Measurements from ENCODE around the gene GRIA1. TPM values are rescaled to one million over a fixed set of nuclear protein-coding genes. Genes with fewer than 3 reads are reported as not detected.

Gene GRIA1
- total RNA-seq, 1 experiment from 2014 or later = 1.2 TPM

GRCh38 chr5:153610811-153611210, 120.3 kb downstream of the GRIA1 start:
- DNase-seq (ENCODE audit: low read depth) = no peak

GRCh38 chr5:153613144-153613543, 122.7 kb downstream of the GRIA1 start:
- peak; percentile 37 for DNase-seq (ENCODE audit: low read depth)

GRCh38 chr5:153613672-153614071, 123.2 kb downstream of the GRIA1 start:
- DNase-seq (ENCODE audit: low read depth) = no peak

- peak; percentile 75 for DNase-seq (ENCODE audit: low read depth)
Measured at GRCh38 chr5:153617190-153617589, 126.7 kb downstream of the GRIA1 start.

- no peak for DNase-seq (ENCODE audit: low read depth)
Measured at GRCh38 chr5:153618307-153618706, 127.8 kb downstream of the GRIA1 start.

GRCh38 chr5:153618867-153619266, 128.4 kb downstream of the GRIA1 start:
- peak; percentile 84 for DNase-seq (ENCODE audit: low read depth)

- peak; percentile 74 for DNase-seq (ENCODE audit: low read depth)
Measured at GRCh38 chr5:153619771-153620170, 129.3 kb downstream of the GRIA1 start.

- peak; percentile 19 for DNase-seq (ENCODE audit: low read depth)
Measured at GRCh38 chr5:153623124-153623523, 132.7 kb downstream of the GRIA1 start.

- peak; percentile 60 for DNase-seq (ENCODE audit: low read depth)
Measured at GRCh38 chr5:153623751-153624450, 133.4 kb downstream of the GRIA1 start.

- peak; percentile 79 for DNase-seq (ENCODE audit: low read depth)
Measured at GRCh38 chr5:153624451-153624765, 133.9 kb downstream of the GRIA1 start.

- DNase-seq (ENCODE audit: low read depth) = no peak
Measured at GRCh38 chr5:153625826-153626354, 135.4 kb downstream of the GRIA1 start.

- no peak for DNase-seq (ENCODE audit: low read depth)
Measured at GRCh38 chr5:153626836-153627235, 136.4 kb downstream of the GRIA1 start.

- peak; percentile 98 for DNase-seq (ENCODE audit: low read depth)
Measured at GRCh38 chr5:153629027-153629895, 138.8 kb downstream of the GRIA1 start.

- DNase-seq (ENCODE audit: low read depth) = no peak
Measured at GRCh38 chr5:153630546-153630945, 140.1 kb downstream of the GRIA1 start.

- DNase-seq (ENCODE audit: low read depth) = no peak
Measured at GRCh38 chr5:153632748-153633290, 142.3 kb downstream of the GRIA1 start.

- DNase-seq (ENCODE audit: low read depth) = no peak
Measured at GRCh38 chr5:153636670-153637451, 146.4 kb downstream of the GRIA1 start.

- no peak for DNase-seq (ENCODE audit: low read depth)
Measured at GRCh38 chr5:153640293-153640692, 149.8 kb downstream of the GRIA1 start.

- no peak for DNase-seq (ENCODE audit: low read depth)
Measured at GRCh38 chr5:153641183-153641688, 150.8 kb downstream of the GRIA1 start.

- peak; percentile 49 for DNase-seq (ENCODE audit: low read depth)
Measured at GRCh38 chr5:153654504-153655200, 164.2 kb downstream of the GRIA1 start.

- DNase-seq (ENCODE audit: low read depth) = no peak
Measured at GRCh38 chr5:153655201-153655510, 164.7 kb downstream of the GRIA1 start.

GRCh38 chr5:153658149-153658548, 167.7 kb downstream of the GRIA1 start:
- DNase-seq (ENCODE audit: low read depth) = no peak
